SK-N-SH (cell line): Measurements from ENCODE around the gene ACOXL. TPM values are rescaled to one million over a fixed set of nuclear protein-coding genes. Genes with fewer than 3 reads are reported as not detected.

Source experiments
- CTCF ChIA-PET: fragments of 300-600, 350-600 bp; formaldehyde crosslinking; extraction: SDS; loops from one replicate; lab custom pipeline; 2021; lab: Yijun Ruan, JAX
- POLR2A ChIA-PET: fragments of 350-600 bp; sonication (Branson Sonifier 250); formaldehyde crosslinking; extraction: SDS; loops from one replicate; lab custom pipeline; 2020; ENCODE audit warnings: antibody characterized with exemption, inconsistent platforms; lab: Yijun Ruan, JAX
- DNase-seq: peaks from one replicate; pipeline ENCODE4 v3.0.0; 2012
- H2AFZ ChIP-seq: fragments of 200-600 bp; sonication (generic); 2 replicates; pipeline ENCODE4 v1.8.1; 2016; ENCODE audit warnings: antibody characterized with exemption, mild to moderate bottlenecking, low read depth
- H3F3A ChIP-seq: fragments of 200-600 bp; sonication (generic); replicated peaks from 2 replicates; pipeline ENCODE3; 2016; ENCODE audit warnings: antibody characterized with exemption, mild to moderate bottlenecking; ENCODE audit not compliant: insufficient read depth
- H3K27ac ChIP-seq, 2 experiments: fragments of 200-500 bp in 1 of 2; fragments of 200-600 bp in 1 of 2; sonication (Bioruptor generic) in 1 of 2; sonication (generic), shearing (Covaris generic) in 1 of 2; 2 replicates each; pipeline versions ENCODE4 v1.5.1 to v1.6.1; 2014 to 2016; ENCODE audit warnings: low read depth in 2 of 2, inconsistent platforms in 1 of 2, low read length in 1 of 2, mild to moderate bottlenecking in 1 of 2, mixed read lengths in 1 of 2
- H3K27me3 ChIP-seq: fragments of 200-600 bp; sonication (generic), shearing (Covaris generic); 2 replicates; pipeline ENCODE4 v1.6.1; 2016; ENCODE audit warnings: mixed run types; ENCODE audit not compliant: insufficient read depth
- H3K36me3 ChIP-seq, 2 experiments: fragments of 200-500 bp in 1 of 2; fragments of 200-600 bp in 1 of 2; sonication (Bioruptor generic) in 1 of 2; sonication (generic) in 1 of 2; replicated peaks in 1 of 2; 2 replicates each; pipeline versions ENCODE3 to v1.5.1; 2014 to 2016; ENCODE audit warnings: low read length in 1 of 2, mild to moderate bottlenecking in 1 of 2; ENCODE audit not compliant: insufficient read depth in 2 of 2, control insufficient read depth in 1 of 2
- H3K4me1 ChIP-seq, 2 experiments: fragments of 200-500 bp in 1 of 2; fragments of 200-600 bp in 1 of 2; sonication (Bioruptor generic) in 1 of 2; sonication (generic), shearing (Covaris generic) in 1 of 2; 2 replicates each; pipeline versions ENCODE4 v1.5.1 to v1.6.1; 2014 to 2016; ENCODE audit warnings: low read depth in 1 of 2, low read length in 1 of 2, mixed run types in 1 of 2; ENCODE audit not compliant: insufficient read depth in 2 of 2, control insufficient read depth in 1 of 2
- H3K4me2 ChIP-seq: fragments of 200-600 bp; sonication (generic), shearing (Covaris generic); 2 replicates; pipeline ENCODE4 v1.6.1; 2017; ENCODE audit warnings: mixed run types
- H3K4me3 ChIP-seq, 2 experiments: fragments of 200-500 bp in 1 of 2; fragments of 200-600 bp in 1 of 2; sonication (Bioruptor generic) in 1 of 2; sonication (generic), shearing (Covaris generic) in 1 of 2; 2 replicates each; pipeline versions ENCODE4 v1.5.1 to v1.8.1; 2014 to 2016; ENCODE audit warnings: low read depth in 2 of 2, inconsistent platforms in 1 of 2, low read length in 1 of 2, mild to moderate bottlenecking in 1 of 2, mixed read lengths in 1 of 2, moderate library complexity in 1 of 2
- H3K79me2 ChIP-seq: fragments of 200-600 bp; sonication (generic); 2 replicates; pipeline ENCODE4 v1.8.1; 2017; ENCODE audit warnings: mild to moderate bottlenecking; ENCODE audit not compliant: insufficient read depth
- H3K9ac ChIP-seq: fragments of 200-600 bp; sonication (generic); 2 replicates; pipeline ENCODE4 v1.6.1; 2017; ENCODE audit warnings: mixed run types
- H3K9me2 ChIP-seq: fragments of 200-600 bp; sonication (generic); 2 replicates; pipeline ENCODE4 v1.6.1; 2017; ENCODE audit warnings: mixed run types
- H3K9me3 ChIP-seq: fragments of 200-600 bp; sonication (generic); 2 replicates; pipeline ENCODE4 v1.6.1; 2017; ENCODE audit warnings: mixed run types, mild to moderate bottlenecking, moderate library complexity
- H4K20me1 ChIP-seq: fragments of 200-600 bp; sonication (generic); 2 replicates; pipeline ENCODE4 v1.6.1; 2017; ENCODE audit warnings: mild to moderate bottlenecking, mixed run types; ENCODE audit not compliant: insufficient read depth
- CHD2 ChIP-seq: fragments of 150-350 bp; IDR thresholded peaks from 2 replicates; pipeline ENCODE4 v1.6.1; 2018; ENCODE audit warnings: low read length; ENCODE audit not compliant: partially characterized antibody
- EP300 ChIP-seq, 2 experiments: IDR thresholded peaks; 2 replicates each; pipeline versions ENCODE4 v1.4.0 to v1.6.1; 2012; ENCODE audit warnings: borderline replicate concordance in 1 of 2, low read depth in 1 of 2, low read length in 1 of 2
- EZH2phosphoT487 ChIP-seq: fragments of 200-600 bp; sonication (generic); IDR thresholded peaks from 2 replicates; pipeline ENCODE4 v1.6.1; 2017; ENCODE audit warnings: low read depth, mixed run types, mild to moderate bottlenecking, antibody characterized with exemption, moderate library complexity, borderline replicate concordance
- GABPA ChIP-seq: IDR thresholded peaks from 2 replicates; pipeline ENCODE4 v1.4.0; 2012; ENCODE audit warnings: low read depth, mild to moderate bottlenecking
- GATA2 ChIP-seq: sonication (generic); formaldehyde crosslinking; IDR thresholded peaks from 2 replicates; pipeline ENCODE4 v1.5.0; 2020; ENCODE audit warnings: mild to moderate bottlenecking, missing genetic modification reagents
- MEF2A ChIP-seq: IDR thresholded peaks from 2 replicates; pipeline ENCODE4 v1.4.0; 2012; ENCODE audit warnings: low read depth, borderline replicate concordance
- MXI1 ChIP-seq: IDR thresholded peaks from 2 replicates; pipeline ENCODE4 v1.6.1; 2012; ENCODE audit warnings: mild to moderate bottlenecking, low read depth, low read length, improper control_type of control experiment
- NFIC ChIP-seq: IDR thresholded peaks from 2 replicates; pipeline ENCODE4 v1.4.0; 2012; ENCODE audit warnings: borderline replicate concordance
- POLR2AphosphoS5 ChIP-seq: IDR thresholded peaks from 2 replicates; pipeline ENCODE4 v1.6.1; 2012; ENCODE audit warnings: low read depth, low read length
- SIN3A ChIP-seq: IDR thresholded peaks from 2 replicates; pipeline ENCODE4 v1.6.1; 2012; ENCODE audit warnings: low read depth, mild to moderate bottlenecking, low read length, moderate library complexity, borderline replicate concordance
- TAF1 ChIP-seq: IDR thresholded peaks from 2 replicates; pipeline ENCODE4 v1.6.1; 2012; ENCODE audit warnings: low read depth, mild to moderate bottlenecking, low read length, moderate library complexity, borderline replicate concordance
- YY1 ChIP-seq: IDR thresholded peaks from 2 replicates; pipeline ENCODE4 v1.4.0; 2012; ENCODE audit warnings: low read depth, mild to moderate bottlenecking
- WGBS: methylation state at CpG from one replicate; pipeline ENCODE4 v1.1.6; 2017; ENCODE audit warnings: low lambda C conversion rate; 5-methylcytosine and 5-hydroxymethylcytosine counted together
- polyA plus RNA-seq, 3 experiments: library from polyadenylated mRNA; depleted of rRNA; stranded (reverse); fragments of >200 nt; gene quantifications; 2 replicates each; pipeline ENCODE4 v1.2.3, GENCODE V29; 2012
- TF ChIP-seq, protein P1 (sequence below): fragments of 150-350 bp; IDR thresholded peaks from 2 replicates; pipeline ENCODE4 v1.6.1; 2017; ENCODE audit warnings: antibody characterized with exemption, low read length, low read depth, borderline replicate concordance
- TF ChIP-seq, protein P2 (sequence below): fragments of 200-600 bp; sonication (generic); IDR thresholded peaks from 2 replicates; pipeline ENCODE4 v1.6.1; 2017; ENCODE audit warnings: antibody characterized with exemption, mild to moderate bottlenecking, moderate library complexity
- TF ChIP-seq, protein P3 (sequence below): IDR thresholded peaks from 2 replicates; pipeline ENCODE4 v1.4.0; 2012; ENCODE audit warnings: low read depth

The ACOXL gene
- polyA plus RNA-seq, 1 of the 3 experiments (the other 2 are of a cell fraction) = not detected

DNA sequence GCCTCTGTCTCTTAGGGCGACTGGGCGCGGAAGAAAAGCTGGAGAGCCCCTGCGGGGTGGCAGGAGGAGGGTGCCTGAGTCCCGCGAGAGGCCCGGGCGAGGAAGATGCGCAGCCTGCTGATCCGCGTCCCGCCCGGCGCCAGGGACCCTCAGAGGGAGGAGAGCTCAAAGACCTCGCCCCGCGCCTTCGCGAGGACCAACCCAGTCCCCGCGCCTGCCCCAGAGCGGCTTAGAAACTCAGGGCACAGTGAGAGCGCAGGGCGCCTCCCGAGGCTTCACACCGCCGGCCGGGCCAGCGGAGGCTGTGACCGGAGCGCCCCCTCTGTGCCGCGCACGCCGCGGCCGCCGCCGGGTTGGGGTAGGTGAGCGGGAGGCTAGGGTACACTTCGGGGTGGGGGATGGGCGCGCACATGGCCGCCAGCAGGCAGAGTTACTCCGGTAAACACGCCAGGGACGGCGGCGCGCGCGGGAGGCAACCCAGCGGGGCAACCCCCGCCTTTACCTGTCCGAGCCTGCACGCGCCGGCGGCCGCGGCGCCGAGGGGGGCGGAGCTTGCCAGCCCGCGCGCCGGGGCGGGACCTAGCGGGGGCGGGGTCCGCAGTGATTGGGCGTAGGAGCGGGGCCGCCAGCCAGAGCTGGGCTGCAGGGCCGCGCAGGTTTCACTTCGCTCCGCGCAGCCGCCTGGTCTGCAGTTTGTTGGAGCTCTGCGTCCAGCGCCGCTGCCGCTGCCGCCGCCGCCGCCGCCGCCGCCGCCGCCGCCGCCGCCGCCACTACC is 388.1 kb downstream of the ACOXL start, which contains the start of gene BCL2L11 (continued):
- no peak for TF ChIP-seq GATA2
- TF ChIP-seq GABPA = no peak
- peak; percentile 66 for TF ChIP-seq MXI1
- TF ChIP-seq NFIC = no peak
- TF ChIP-seq EZH2phosphoT487 = no peak
- peak; percentile 85 for TF ChIP-seq POLR2AphosphoS5
- TF ChIP-seq SIN3A = 0 out of 2 replicates have a peak, but pooled peaks have one; percentile 52
- peak; percentile 86 for TF ChIP-seq CHD2
- no peak for TF ChIP-seq YY1
- TF ChIP-seq EP300 (IDR thresholded peaks at IDR 0.05; ENCODE audit: borderline replicate concordance in 1 of 2, low read depth in 1 of 2, low read length in 1 of 2) = no peak
- TF ChIP-seq MEF2A = no peak
- TF ChIP-seq, protein P1, sequence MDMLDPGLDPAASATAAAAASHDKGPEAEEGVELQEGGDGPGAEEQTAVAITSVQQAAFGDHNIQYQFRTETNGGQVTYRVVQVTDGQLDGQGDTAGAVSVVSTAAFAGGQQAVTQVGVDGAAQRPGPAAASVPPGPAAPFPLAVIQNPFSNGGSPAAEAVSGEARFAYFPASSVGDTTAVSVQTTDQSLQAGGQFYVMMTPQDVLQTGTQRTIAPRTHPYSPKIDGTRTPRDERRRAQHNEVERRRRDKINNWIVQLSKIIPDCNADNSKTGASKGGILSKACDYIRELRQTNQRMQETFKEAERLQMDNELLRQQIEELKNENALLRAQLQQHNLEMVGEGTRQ = no peak
- TF ChIP-seq, all 33 proteins: peak for 12

DNA sequence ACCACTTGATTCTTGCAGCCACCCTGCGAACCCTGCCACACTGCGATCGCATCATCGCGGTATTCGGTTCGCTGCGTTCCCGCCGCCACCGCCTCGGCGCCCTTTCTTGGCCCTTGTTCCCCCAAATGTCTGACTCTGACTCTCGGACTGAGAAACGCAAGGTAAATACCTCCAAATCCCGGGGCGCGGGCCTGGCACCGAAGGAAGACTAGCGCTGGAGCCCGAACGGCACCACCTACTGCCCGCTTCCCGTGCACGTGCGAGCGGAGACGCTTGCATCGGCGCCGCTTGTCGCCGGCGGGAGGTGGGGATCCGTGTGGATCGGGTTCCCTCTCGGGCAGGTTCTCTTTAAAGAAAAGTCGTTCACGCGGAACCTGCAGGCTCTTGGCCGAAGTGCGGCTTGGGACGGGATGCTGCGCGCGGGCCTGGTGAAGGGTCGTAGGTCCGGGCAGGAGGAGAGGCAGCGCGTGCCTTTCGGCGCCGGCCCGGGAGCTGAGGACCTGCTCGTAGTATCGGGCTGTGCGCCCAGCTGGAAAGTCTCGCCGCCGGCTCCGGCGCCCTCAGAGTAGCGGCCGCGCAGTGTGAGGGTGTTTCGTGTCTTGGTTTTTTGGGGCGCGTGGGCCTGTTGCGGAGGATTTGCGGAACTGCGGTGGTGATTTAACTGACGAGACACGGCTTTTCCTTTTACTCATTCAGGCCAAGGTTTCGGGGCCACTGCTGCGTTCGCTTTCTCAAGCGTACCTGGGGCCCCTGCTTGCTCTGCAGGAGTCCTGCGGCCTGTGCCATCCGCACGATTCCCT is 388.9 kb downstream of the ACOXL start:
- CTCF ChIA-PET = interaction anchor here (0.6 to 2.8 kb wide), 10 partner anchors 11 to 312 kb away, joined by 3 to 23 read pairs (median 4); no protein-coding TSS in a partner anchor
- peak overlapping the region; percentile 71 for H3K9ac ChIP-seq
- DNase-seq = peak; percentile 66
- H3K9me3 ChIP-seq = no peaks in the 10 kb centered on the region
- peak overlapping the region; percentile 84 to 92 for H3K4me3 ChIP-seq
- peak overlapping the region; percentile 96 for H3K4me2 ChIP-seq
- no peaks in the 10 kb centered on the region; the same call in 1 of the 2 replicates for H4K20me1 ChIP-seq
- peak overlapping the region; percentile 69 to 90; a peak in 3 of 4 replicates for H3K27ac ChIP-seq
- peaks cover 0 to 15% of the 10 kb centered on the region in 2 experiments; a peak in 2 of 4 replicates for H3K4me1 ChIP-seq
- no peaks in the 10 kb centered on the region for H3K9me2 ChIP-seq
- H3K27me3 ChIP-seq = no peaks in the 10 kb centered on the region
- peak overlapping the region; percentile 93 for H2AFZ ChIP-seq
- POLR2A ChIA-PET = interaction anchor here (0.6 to 1.7 kb wide), 12 partner anchors 9 to 403 kb away, joined by 3 to 8 read pairs (median 3); no protein-coding TSS in a partner anchor
- TF ChIP-seq, protein P2, sequence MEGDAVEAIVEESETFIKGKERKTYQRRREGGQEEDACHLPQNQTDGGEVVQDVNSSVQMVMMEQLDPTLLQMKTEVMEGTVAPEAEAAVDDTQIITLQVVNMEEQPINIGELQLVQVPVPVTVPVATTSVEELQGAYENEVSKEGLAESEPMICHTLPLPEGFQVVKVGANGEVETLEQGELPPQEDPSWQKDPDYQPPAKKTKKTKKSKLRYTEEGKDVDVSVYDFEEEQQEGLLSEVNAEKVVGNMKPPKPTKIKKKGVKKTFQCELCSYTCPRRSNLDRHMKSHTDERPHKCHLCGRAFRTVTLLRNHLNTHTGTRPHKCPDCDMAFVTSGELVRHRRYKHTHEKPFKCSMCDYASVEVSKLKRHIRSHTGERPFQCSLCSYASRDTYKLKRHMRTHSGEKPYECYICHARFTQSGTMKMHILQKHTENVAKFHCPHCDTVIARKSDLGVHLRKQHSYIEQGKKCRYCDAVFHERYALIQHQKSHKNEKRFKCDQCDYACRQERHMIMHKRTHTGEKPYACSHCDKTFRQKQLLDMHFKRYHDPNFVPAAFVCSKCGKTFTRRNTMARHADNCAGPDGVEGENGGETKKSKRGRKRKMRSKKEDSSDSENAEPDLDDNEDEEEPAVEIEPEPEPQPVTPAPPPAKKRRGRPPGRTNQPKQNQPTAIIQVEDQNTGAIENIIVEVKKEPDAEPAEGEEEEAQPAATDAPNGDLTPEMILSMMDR = peak; percentile 16; the same call in 1 of the 2 replicates
- TF ChIP-seq TAF1 (no peak), EP300 (IDR thresholded peaks at IDR 0.05; ENCODE audit: borderline replicate concordance in 1 of 2, low read depth in 1 of 2, low read length in 1 of 2) (peak in 1 of 2 experiments; percentile 23; a peak in 1 of 4 replicates), MXI1 (peak; percentile 44; the same call in 1 of the 2 replicates)
- TF ChIP-seq, protein P3, sequence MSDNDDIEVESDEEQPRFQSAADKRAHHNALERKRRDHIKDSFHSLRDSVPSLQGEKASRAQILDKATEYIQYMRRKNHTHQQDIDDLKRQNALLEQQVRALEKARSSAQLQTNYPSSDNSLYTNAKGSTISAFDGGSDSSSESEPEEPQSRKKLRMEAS = peak; percentile 65
- peaks cover 9% of the 10 kb centered on the region; the same call in 1 of the 2 replicates for H3K79me2 ChIP-seq
- 0% methylated on average over 44 of the region's 80 CpGs for WGBS
- H3K36me3 ChIP-seq = peaks cover 13 to 21% of the 10 kb centered on the region in 2 experiments
- H3F3A ChIP-seq = peaks cover 4% of the 10 kb centered on the region
